Upper lobe of left lung (tissue), 4 donors: ENCODE measurements around the gene SYCE3.

ENCODE experiments used
- EP300 ChIP-seq, 4 donors: sonication (generic); formaldehyde crosslinking; IDR thresholded peaks; one replicate each; pipeline ENCODE4 v1.5.1; 2017; ENCODE audit warnings: antibody characterized with exemption in 4 of 4, control low read depth in 2 of 4
- POLR2A ChIP-seq, 4 donors: fragments of 450-650 bp; IDR thresholded peaks; one replicate each; pipeline ENCODE4 v1.5.1; 2016 to 2017; ENCODE audit warnings: antibody characterized with exemption in 4 of 4, mild to moderate bottlenecking in 2 of 4
- POLR2AphosphoS5 ChIP-seq, 2 donors: sonication (generic); formaldehyde crosslinking; IDR thresholded peaks; one replicate each; pipeline ENCODE4 v1.5.1; 2017; ENCODE audit warnings: antibody characterized with exemption in 2 of 2
- TF ChIP-seq, protein P1 (sequence below), 6 experiments: fragments of 450-650 bp in 4 of 6; fragments of 200-600 bp in 2 of 6; sonication (generic) in 2 of 6; IDR thresholded peaks; one replicate each; pipeline ENCODE4 v1.5.1; 2016 to 2019; ENCODE audit warnings: antibody characterized with exemption in 6 of 6

DNA sequence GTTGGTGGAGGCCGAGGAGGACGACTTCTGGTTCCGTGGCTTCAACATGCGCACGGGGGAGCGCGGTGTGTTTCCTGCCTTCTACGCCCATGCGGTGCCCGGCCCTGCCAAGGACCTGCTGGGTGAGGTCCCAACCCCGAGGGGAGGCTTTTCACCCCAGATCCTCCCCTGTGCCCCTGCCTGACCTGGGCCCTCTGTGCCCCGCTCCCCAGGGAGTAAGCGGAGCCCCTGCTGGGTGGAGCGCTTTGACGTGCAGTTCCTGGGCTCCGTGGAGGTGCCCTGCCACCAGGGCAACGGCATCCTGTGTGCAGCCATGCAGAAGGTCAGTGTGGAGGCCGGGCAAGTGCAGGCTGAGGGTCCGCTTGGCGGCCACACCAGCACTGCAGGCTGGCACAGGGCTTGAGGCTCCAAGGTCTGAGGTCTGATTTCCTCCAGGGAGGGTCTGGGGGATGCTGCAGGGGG lies 42.9 kb upstream of the SYCE3 start:
- TF ChIP-seq POLR2AphosphoS5 (IDR thresholded peaks at IDR 0.05), result no peak
- TF ChIP-seq, protein P1, sequence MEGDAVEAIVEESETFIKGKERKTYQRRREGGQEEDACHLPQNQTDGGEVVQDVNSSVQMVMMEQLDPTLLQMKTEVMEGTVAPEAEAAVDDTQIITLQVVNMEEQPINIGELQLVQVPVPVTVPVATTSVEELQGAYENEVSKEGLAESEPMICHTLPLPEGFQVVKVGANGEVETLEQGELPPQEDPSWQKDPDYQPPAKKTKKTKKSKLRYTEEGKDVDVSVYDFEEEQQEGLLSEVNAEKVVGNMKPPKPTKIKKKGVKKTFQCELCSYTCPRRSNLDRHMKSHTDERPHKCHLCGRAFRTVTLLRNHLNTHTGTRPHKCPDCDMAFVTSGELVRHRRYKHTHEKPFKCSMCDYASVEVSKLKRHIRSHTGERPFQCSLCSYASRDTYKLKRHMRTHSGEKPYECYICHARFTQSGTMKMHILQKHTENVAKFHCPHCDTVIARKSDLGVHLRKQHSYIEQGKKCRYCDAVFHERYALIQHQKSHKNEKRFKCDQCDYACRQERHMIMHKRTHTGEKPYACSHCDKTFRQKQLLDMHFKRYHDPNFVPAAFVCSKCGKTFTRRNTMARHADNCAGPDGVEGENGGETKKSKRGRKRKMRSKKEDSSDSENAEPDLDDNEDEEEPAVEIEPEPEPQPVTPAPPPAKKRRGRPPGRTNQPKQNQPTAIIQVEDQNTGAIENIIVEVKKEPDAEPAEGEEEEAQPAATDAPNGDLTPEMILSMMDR (IDR thresholded peaks at IDR 0.05), result no peak
- no peak for TF ChIP-seq POLR2A (IDR thresholded peaks at IDR 0.05)
- no peak for TF ChIP-seq EP300 (IDR thresholded peaks at IDR 0.05)
